Mammary epithelial cell (primary cell): ENCODE results near the gene BCKDHA.

Experiments
- CTCF ChIP-seq, 2 donors: IDR thresholded peaks in 1 of 2; conservative IDR thresholded peaks in 1 of 2; 2 replicates each; pipeline ENCODE4 v1.5.1; 2011 to 2012; ENCODE audit warnings: inconsistent platforms in 2 of 2, low read length in 2 of 2, mild to moderate bottlenecking in 2 of 2, control low read depth in 1 of 2, low read depth in 1 of 2; ENCODE audit not compliant: insufficient read depth in 1 of 2; ENCODE audit errors: extremely low read depth in 1 of 2
- EZH2 ChIP-seq: IDR thresholded peaks from 2 replicates; pipeline ENCODE4 v1.6.1; 2012; ENCODE audit warnings: low read length, inconsistent platforms, borderline replicate concordance

- TF ChIP-seq CTCF (conservative IDR thresholded peaks at IDR 0.05 in 1 of 2, IDR thresholded peaks at IDR 0.05 in 1 of 2; ENCODE audit: extremely low read depth in 1 of 2, insufficient read depth in 1 of 2, low read depth in 1 of 2, low read length in 2 of 2) (no peak), EZH2 (no peak)
These were observed 4.4 kb downstream of the BCKDHA start for GRCh38 chr19:41402010-41402409.
